H1 (cell line): ENCODE data around the gene VPS37D. TPM values are rescaled to one million over a fixed set of nuclear protein-coding genes. Genes with fewer than 3 reads are reported as not detected.

ENCODE experiments used
- CTCF ChIA-PET: fragments of 300-600 bp; sonication (Branson Sonifier 250); formaldehyde crosslinking; loops from one replicate; lab custom pipeline; 2021; ENCODE audit not compliant: partially characterized antibody; lab: Charles Lee
- POLR2A ChIA-PET: fragments of 300-600 bp; sonication (Branson Sonifier 250); formaldehyde crosslinking; loops from one replicate; lab custom pipeline; 2021; ENCODE audit warnings: inconsistent platforms; ENCODE audit not compliant: partially characterized antibody; lab: Charles Lee
- DNase-seq, 2 experiments: peaks; one replicate each; pipeline versions ENCODE4 v3.0.0 to v3.0.0-alpha.2; 2010 to 2022; ENCODE audit warnings: low spot score in 2 of 2, low read depth in 1 of 2, mixed read lengths in 1 of 2
- FAIRE-seq: peaks from 2 replicates; lab custom pipeline; 2011; peaks lifted over from hg19 to GRCh38; lab: Jason Lieb, UNC
- H2AFZ ChIP-seq: 2 replicates; pipeline ENCODE4 v1.8.1; 2012; ENCODE audit warnings: low read length, inconsistent platforms
- H2AK5ac ChIP-seq: 2 replicates; pipeline ENCODE4 v1.6.1; 2013; ENCODE audit warnings: low read depth, low read length
- H2BK120ac ChIP-seq: replicated peaks from 2 replicates; pipeline ENCODE3; 2013; ENCODE audit warnings: low read depth, low read length, inconsistent platforms
- H2BK12ac ChIP-seq: 2 replicates; pipeline ENCODE4 v1.6.1; 2013; ENCODE audit warnings: low read depth, low read length
- H2BK15ac ChIP-seq: 2 replicates; pipeline ENCODE4 v1.6.1; 2013; ENCODE audit warnings: low read length
- H2BK20ac ChIP-seq: 2 replicates; pipeline ENCODE4 v1.6.1; 2013; ENCODE audit warnings: low read length
- H2BK5ac ChIP-seq: 2 replicates; pipeline ENCODE4 v1.6.1; 2013; ENCODE audit warnings: low read depth, low read length
- H3K14ac ChIP-seq: 2 replicates; pipeline ENCODE4 v1.6.1; 2013; ENCODE audit warnings: inconsistent platforms; ENCODE audit not compliant: insufficient read length
- H3K18ac ChIP-seq: 2 replicates; pipeline ENCODE4 v1.6.1; 2013; ENCODE audit warnings: low read length; ENCODE audit errors: extremely low read depth
- H3K23ac ChIP-seq: 2 replicates; pipeline ENCODE4 v1.6.1; 2013; ENCODE audit warnings: inconsistent platforms; ENCODE audit not compliant: insufficient read length
- H3K23me2 ChIP-seq: 2 replicates; pipeline ENCODE4 v1.6.1; 2013; ENCODE audit warnings: low read depth, low read length
- H3K27ac ChIP-seq: 2 replicates; pipeline ENCODE4 v1.6.1; 2011; ENCODE audit warnings: low read depth, low read length, inconsistent platforms
- H3K27me3 ChIP-seq, 4 experiments: replicated peaks in 1 of 4; 1 replicate in 1 of 4; 2 replicates in 3 of 4; pipeline versions ENCODE4 v1.6.1 to v1.8.1; 2011 to 2013; ENCODE audit warnings: low read length in 3 of 4, mild to moderate bottlenecking in 3 of 4, inconsistent platforms in 2 of 4, mixed read lengths in 2 of 4, moderate library complexity in 1 of 4; ENCODE audit not compliant: control insufficient read depth in 3 of 4, insufficient read depth in 3 of 4; ENCODE audit errors: extremely low read depth in 1 of 4
- H3K36me3 ChIP-seq, 4 experiments: 2 replicates each; pipeline versions ENCODE4 v1.6.1 to v1.8.1; 2011 to 2013; ENCODE audit warnings: mild to moderate bottlenecking in 4 of 4, low read length in 3 of 4, moderate library complexity in 2 of 4, control low read depth in 1 of 4, inconsistent platforms in 1 of 4; ENCODE audit not compliant: insufficient read depth in 4 of 4, control insufficient read depth in 2 of 4
- H3K4ac ChIP-seq: replicated peaks from 2 replicates; pipeline ENCODE3; 2013; ENCODE audit warnings: low read length, low read depth, mixed read lengths, inconsistent platforms; ENCODE audit not compliant: insufficient read length
- H3K4me1 ChIP-seq, 4 experiments: replicated peaks in 1 of 4; 1 replicate in 1 of 4; 2 replicates in 3 of 4; pipeline versions ENCODE4 v1.6.1 to v1.8.1; 2011 to 2013; ENCODE audit warnings: low read length in 3 of 4, inconsistent platforms in 2 of 4, mixed read lengths in 1 of 4; ENCODE audit not compliant: insufficient read depth in 4 of 4, control insufficient read depth in 3 of 4
- H3K4me2 ChIP-seq, 2 experiments: 2 replicates each; pipeline versions ENCODE4 v1.6.1 to v1.8.1; 2011 to 2013; ENCODE audit warnings: low read depth in 2 of 2, low read length in 2 of 2, control low read depth in 1 of 2, inconsistent platforms in 1 of 2, mild to moderate bottlenecking in 1 of 2; ENCODE audit not compliant: insufficient read depth in 1 of 2
- H3K4me3 ChIP-seq, 4 experiments: fragments of 200-600, 300-600 bp in 1 of 4; sonication (generic), shearing (Covaris generic), sonication (Bioruptor Twin) in 1 of 4; 2 replicates each; pipeline versions ENCODE4 v1.5.1 to v1.8.1; 2011 to 2016; ENCODE audit warnings: low read length in 4 of 4, low read depth in 3 of 4, control low read depth in 2 of 4, inconsistent platforms in 2 of 4, mild to moderate bottlenecking in 2 of 4, mixed read lengths in 1 of 4, moderate library complexity in 1 of 4; ENCODE audit not compliant: insufficient read depth in 2 of 4; ENCODE audit errors: extremely low read depth in 1 of 4
- H3K56ac ChIP-seq: replicated peaks from 2 replicates; pipeline ENCODE3; 2013; ENCODE audit warnings: low read depth, mild to moderate bottlenecking, mixed read lengths, low read length, inconsistent platforms; ENCODE audit not compliant: insufficient read length
- H3K79me1 ChIP-seq: 2 replicates; pipeline ENCODE4 v1.6.1; 2013; ENCODE audit warnings: low read depth, low read length, control low read depth
- H3K79me2 ChIP-seq, 2 experiments: 2 replicates each; pipeline versions ENCODE4 v1.6.1 to v1.8.1; 2012 to 2013; ENCODE audit warnings: low read length in 2 of 2, mild to moderate bottlenecking in 2 of 2, inconsistent platforms in 1 of 2; ENCODE audit not compliant: insufficient read depth in 2 of 2, control insufficient read depth in 1 of 2
- H3K9ac ChIP-seq, 4 experiments: replicated peaks in 1 of 4; 1 replicate in 1 of 4; 2 replicates in 3 of 4; pipeline versions ENCODE4 v1.6.1 to v1.8.1; 2011 to 2013; ENCODE audit warnings: low read depth in 3 of 4, low read length in 3 of 4, control low read depth in 2 of 4, mild to moderate bottlenecking in 2 of 4, moderate library complexity in 2 of 4, inconsistent platforms in 1 of 4; ENCODE audit errors: extremely low read depth in 1 of 4
- H3K9me3 ChIP-seq, 2 experiments: 2 replicates each; pipeline versions ENCODE4 v1.6.1 to v1.8.1; 2012 to 2013; ENCODE audit warnings: mild to moderate bottlenecking in 2 of 2, moderate library complexity in 2 of 2, control low read depth in 1 of 2, inconsistent platforms in 1 of 2, low read depth in 1 of 2, low read length in 1 of 2, mixed read lengths in 1 of 2; ENCODE audit not compliant: insufficient read depth in 2 of 2
- H4K20me1 ChIP-seq, 2 experiments: replicated peaks in 1 of 2; 2 replicates each; pipeline versions ENCODE3 to v1.8.1; 2011 to 2013; ENCODE audit warnings: inconsistent platforms in 2 of 2, low read length in 2 of 2, mild to moderate bottlenecking in 1 of 2; ENCODE audit not compliant: insufficient read depth in 2 of 2, control insufficient read depth in 1 of 2
- H4K5ac ChIP-seq: 2 replicates; pipeline ENCODE4 v1.6.1; 2013; ENCODE audit warnings: low read length, low read depth, mixed read lengths, inconsistent platforms; ENCODE audit not compliant: insufficient read length
- H4K8ac ChIP-seq: 2 replicates; pipeline ENCODE4 v1.8.0; 2013; ENCODE audit warnings: mild to moderate bottlenecking, moderate library complexity, low read length, inconsistent platforms; ENCODE audit not compliant: insufficient read depth; ENCODE audit errors: extremely low read depth
- H4K91ac ChIP-seq: replicated peaks from 2 replicates; pipeline ENCODE3; 2013; ENCODE audit warnings: low read length, mixed read lengths, inconsistent platforms; ENCODE audit not compliant: insufficient read length
- BCL11A ChIP-seq, 2 experiments: IDR thresholded peaks; one replicate each; pipeline ENCODE4 v1.6.1; 2011; ENCODE audit warnings: low read depth in 2 of 2, low read length in 2 of 2, mild to moderate bottlenecking in 2 of 2
- CEBPB ChIP-seq: IDR thresholded peaks from 2 replicates; pipeline ENCODE4 v1.6.1; 2012; ENCODE audit warnings: low read depth, low read length
- E2F6 ChIP-seq: IDR thresholded peaks from 2 replicates; pipeline ENCODE4 v1.6.1; 2012; ENCODE audit warnings: inconsistent platforms
- GTF2F1 ChIP-seq: IDR thresholded peaks from 2 replicates; pipeline ENCODE4 v1.6.1; 2012; ENCODE audit warnings: low read depth, low read length, improper control_type of control experiment, borderline replicate concordance
- HDAC2 ChIP-seq, 2 experiments: fragments of 300-600 bp in 1 of 2; sonication (generic) in 1 of 2; IDR thresholded peaks; 2 replicates each; pipeline ENCODE4 v1.6.1; 2011 to 2012; ENCODE audit warnings: low read depth in 2 of 2, low read length in 2 of 2, mild to moderate bottlenecking in 2 of 2, moderate library complexity in 2 of 2, borderline replicate concordance in 1 of 2, inconsistent platforms in 1 of 2
- JUND ChIP-seq: IDR thresholded peaks from 2 replicates; pipeline ENCODE4 v1.6.1; 2011; ENCODE audit warnings: mild to moderate bottlenecking, improper control_type of control experiment, low read length
- KDM1A ChIP-seq: fragments of 200-600, 300-600 bp; sonication (generic); IDR thresholded peaks from 2 replicates; pipeline ENCODE4 v1.7.1; 2016; ENCODE audit warnings: mild to moderate bottlenecking, low read length, borderline replicate concordance
- NRF1 ChIP-seq: IDR thresholded peaks from 2 replicates; pipeline ENCODE4 v1.6.1; 2011; ENCODE audit warnings: mild to moderate bottlenecking, low read depth, low read length, improper control_type of control experiment
- RFX5 ChIP-seq: IDR thresholded peaks from 2 replicates; pipeline ENCODE4 v1.6.1; 2011; ENCODE audit warnings: low read depth, low read length, improper control_type of control experiment, borderline replicate concordance
- SRF ChIP-seq: IDR thresholded peaks from 2 replicates; pipeline ENCODE4 v1.6.1; 2011; ENCODE audit warnings: mild to moderate bottlenecking, low read depth, low read length, moderate library complexity
- TAF7 ChIP-seq: optimal IDR thresholded peaks from 2 replicates; pipeline ENCODE3; 2011; ENCODE audit warnings: low read depth, mild to moderate bottlenecking, inconsistent platforms, low read length, moderate library complexity, borderline replicate concordance
- ZNF274 ChIP-seq: IDR thresholded peaks from 2 replicates; pipeline ENCODE4 v1.7.0; 2012; ENCODE audit warnings: low read length, borderline replicate concordance; ENCODE audit errors: extremely low read depth
- WGBS, 2 experiments: shearing (Covaris generic) in 1 of 2; methylation state at CpG; one replicate each; pipeline versions ENCODE4 v1.1.6 to v1.1.7; 2013 to 2015; ENCODE audit warnings: low lambda C conversion rate in 2 of 2, mixed read lengths in 2 of 2, inconsistent platforms in 1 of 2, low coverage in 1 of 2, missing lambda C conversion rate in 1 of 2; ENCODE audit not compliant: insufficient replicate concordance in 2 of 2, insufficient coverage in 1 of 2, insufficient read length in 1 of 2; ENCODE audit errors: extremely low coverage in 1 of 2, missing lambda C conversion rate in 1 of 2; 5-methylcytosine and 5-hydroxymethylcytosine counted together
- polyA plus RNA-seq, 7 experiments: library from polyadenylated mRNA; depleted of rRNA in 3 of 7; stranded (reverse) in 5 of 7; unstranded in 2 of 7; fragments of >200 nt in 5 of 7; fragments of 200-250 nt in 2 of 7; gene quantifications; 1 replicate in 5 of 7; 2 replicates in 1 of 7; 4 replicates in 1 of 7; pipeline versions ENCODE4 v1.2.1 to v1.2.3, GENCODE V29; 2011 to 2013; ENCODE audit warnings: missing spikeins in 2 of 7, mixed read lengths in 2 of 7
- total RNA-seq: library from RNA; stranded (reverse); fragmentation: NEBNext Ultra II Directional; extraction: Animal tissue kit (Norgen Biotek cat#: 25700); gene quantifications from 2 replicates; pipeline ENCODE4 v1.2.1, GENCODE V29; 2021

The VPS37D gene
- total and polyA plus RNA-seq, 2 of the 8 experiments (the other 6 are each of a cell fraction or from before 2014, with no cell fraction given) = 3.4 to 5.0 TPM

- Histone ChIP-seq H3K79me1 (peaks cover 8% of the 10 kb centered on the region), H4K8ac (0 out of 2 replicates have a peak overlapping the region, but pooled peaks have one; percentile 29), H3K4me1 (no peaks in the 10 kb centered on the region; a peak in 4 of 7 replicates), H3K4me2 (no peak overlapping the region), H3K23me2 (peaks cover 3% of the 10 kb centered on the region; the same call in 1 of the 2 replicates), H3K4ac (no peak overlapping the region), H3K79me2 (no peaks in the 10 kb centered on the region), H3K4me3 (no peak overlapping the region), H2BK12ac (no peak overlapping the region), H3K27ac (no peak overlapping the region), H2AFZ (no peak overlapping the region), H3K9ac (no peak overlapping the region), H2AK5ac (no peak overlapping the region), H4K20me1 (peaks cover 10 to 11% of the 10 kb centered on the region in 2 experiments), H3K14ac (no peak overlapping the region), H3K36me3 (no peaks in the 10 kb centered on the region), H2BK20ac (no peak overlapping the region), H3K18ac (no peak overlapping the region), H3K9me3 (no peaks in the 10 kb centered on the region), H2BK15ac (no peak overlapping the region), H2BK5ac (no peak overlapping the region), H4K91ac (no peak overlapping the region), H3K27me3 (peaks cover 0 to 18% (median 13%) of the 10 kb centered on the region in 4 experiments; a peak in 5 of 7 replicates), H4K5ac (no peak overlapping the region), H3K23ac (no peak overlapping the region), H2BK120ac (no peak overlapping the region), H3K56ac (no peak overlapping the region)
- ChIA-PET POLR2A (interaction anchor here (2.0 kb wide), 1 partner anchor 8 kb away, joined by 7 read pairs; no protein-coding TSS in a partner anchor), CTCF (interaction anchor here (0.9 to 7.4 kb wide), 7 partner anchors 10 to 138 kb away, joined by 3 to 57 read pairs (median 4); no protein-coding TSS in a partner anchor)
- FAIRE-seq = no peak
- 91% methylated on average over 16 of the region's 16 CpGs; no CpG with 5 or more reads in 1 of the 2 experiments for WGBS, 2 experiments
- DNase-seq = no peak
- TF ChIP-seq CEBPB (no peak), KDM1A (no peak), JUND (no peak), E2F6 (no peak), SRF (no peak), NRF1 (no peak), ZNF274 (no peak), TAF7 (no peak), BCL11A (IDR thresholded peaks at IDR 0.05; ENCODE audit: low read depth in 2 of 2, low read length in 2 of 2) (no peak), HDAC2 (IDR thresholded peaks at IDR 0.05; ENCODE audit: borderline replicate concordance in 1 of 2, low read depth in 2 of 2, low read length in 2 of 2) (no peak), GTF2F1 (no peak), RFX5 (no peak)
These were observed 48.2 kb downstream of the VPS37D start for GRCh38 chr7:73715648-73716317.
